Measurements from ENCODE around the gene CAPZA2.

CAPZA2 gene

GRCh38 chr7:116862951-116863670, 724 bp downstream of the CAPZA2 start:
- DNase-seq (ENCODE audit: low read depth): no peak

- DNase-seq (ENCODE audit: low read depth): no peak
Measured at GRCh38 chr7:116863936-116864500, 1.6 kb downstream of the CAPZA2 start.

GRCh38 chr7:116871061-116871700, 8.8 kb downstream of the CAPZA2 start:
- no peak for DNase-seq (ENCODE audit: low read depth)

GRCh38 chr7:116872026-116872425, 9.6 kb downstream of the CAPZA2 start:
- no peak for DNase-seq (ENCODE audit: low read depth)

- no peak for DNase-seq (ENCODE audit: low read depth)
Measured at GRCh38 chr7:116873619-116874018, 11.2 kb downstream of the CAPZA2 start.

GRCh38 chr7:116876664-116877442, 14.5 kb downstream of the CAPZA2 start:
- no peak for DNase-seq (ENCODE audit: low read depth)

- no peak for DNase-seq (ENCODE audit: low read depth)
Measured at GRCh38 chr7:116877443-116878217, 15.2 kb downstream of the CAPZA2 start.

- DNase-seq (ENCODE audit: low read depth): no peak
Measured at GRCh38 chr7:116884691-116885090, 22.3 kb downstream of the CAPZA2 start.

GRCh38 chr7:116885724-116886123, 23.3 kb downstream of the CAPZA2 start:
- no peak for DNase-seq (ENCODE audit: low read depth)

GRCh38 chr7:116886543-116887156, 24.3 kb downstream of the CAPZA2 start:
- no peak for DNase-seq (ENCODE audit: low read depth)

- no peak for DNase-seq (ENCODE audit: low read depth)
Measured at GRCh38 chr7:116888895-116889294, 26.5 kb downstream of the CAPZA2 start.

- no peak for DNase-seq (ENCODE audit: low read depth)
Measured at GRCh38 chr7:116895849-116896248, 33.5 kb downstream of the CAPZA2 start.

- DNase-seq (ENCODE audit: low read depth): no peak
Measured at GRCh38 chr7:116897661-116898060, 35.3 kb downstream of the CAPZA2 start.

GRCh38 chr7:116899308-116899707, 36.9 kb downstream of the CAPZA2 start:
- no peak for DNase-seq (ENCODE audit: low read depth)

GRCh38 chr7:116901143-116901542, 38.8 kb downstream of the CAPZA2 start:
- DNase-seq (ENCODE audit: low read depth): no peak

- no peak for DNase-seq (ENCODE audit: low read depth)
Measured at GRCh38 chr7:116902867-116903266, 40.5 kb downstream of the CAPZA2 start.

GRCh38 chr7:116906391-116906790, 44.0 kb downstream of the CAPZA2 start:
- DNase-seq (ENCODE audit: low read depth): no peak

- DNase-seq (ENCODE audit: low read depth): no peak
Measured at GRCh38 chr7:116910383-116910782, 48.0 kb downstream of the CAPZA2 start.

GRCh38 chr7:116911801-116912200, 49.4 kb downstream of the CAPZA2 start:
- no peak for DNase-seq (ENCODE audit: low read depth)

GRCh38 chr7:116912269-116912909, 50.0 kb downstream of the CAPZA2 start:
- DNase-seq (ENCODE audit: low read depth): no peak

GRCh38 chr7:116918704-116919103, 56.3 kb downstream of the CAPZA2 start:
- no peak for DNase-seq (ENCODE audit: low read depth)

Data from T follicular helper cell (primary cell).